ENCODE results near the gene SLC35C1.

SLC35C1 gene

DNA sequence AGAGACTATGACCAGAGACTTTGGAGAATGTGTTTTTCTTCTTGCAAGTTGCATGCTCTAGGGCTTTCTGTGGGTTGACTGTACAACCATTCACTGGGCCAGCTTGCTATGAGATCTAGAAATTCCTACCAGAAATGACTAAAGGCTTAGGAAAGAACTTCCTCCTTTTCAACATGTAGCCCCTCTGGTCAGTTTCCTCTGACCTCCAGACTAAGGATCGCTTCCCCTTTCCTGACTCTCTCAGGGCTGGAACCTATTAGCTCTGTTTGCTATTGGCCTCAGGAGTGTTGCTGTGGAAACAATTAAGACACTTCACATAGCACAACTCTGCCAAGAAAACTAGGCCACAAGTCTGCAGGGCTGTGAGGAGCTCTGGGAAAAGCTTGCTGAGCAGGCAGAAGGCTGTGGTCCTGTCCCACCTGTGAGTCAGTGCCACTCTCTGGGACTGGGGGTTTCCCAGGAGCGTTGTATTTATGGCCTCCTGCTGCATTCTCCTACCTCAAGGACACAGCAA, 53.1 kb downstream of the SLC35C1 start:
- in situ Hi-C loops (cut with HindIII; ENCODE audit: low pct_ligation_motif_present, low pct_unique_long_range_greater_than_20kb, low sequenced_read_pairs): no loop called here

GRCh38 chr11:45858751-45859398, 53.9 kb downstream of the SLC35C1 start:
- in situ Hi-C loops (cut with HindIII; ENCODE audit: low pct_ligation_motif_present, low pct_unique_long_range_greater_than_20kb, low sequenced_read_pairs): no loop called here

More for the DNA sequence above, 53.1 kb downstream of the SLC35C1 start:
- peak; percentile 32 for DNase-seq

DNA sequence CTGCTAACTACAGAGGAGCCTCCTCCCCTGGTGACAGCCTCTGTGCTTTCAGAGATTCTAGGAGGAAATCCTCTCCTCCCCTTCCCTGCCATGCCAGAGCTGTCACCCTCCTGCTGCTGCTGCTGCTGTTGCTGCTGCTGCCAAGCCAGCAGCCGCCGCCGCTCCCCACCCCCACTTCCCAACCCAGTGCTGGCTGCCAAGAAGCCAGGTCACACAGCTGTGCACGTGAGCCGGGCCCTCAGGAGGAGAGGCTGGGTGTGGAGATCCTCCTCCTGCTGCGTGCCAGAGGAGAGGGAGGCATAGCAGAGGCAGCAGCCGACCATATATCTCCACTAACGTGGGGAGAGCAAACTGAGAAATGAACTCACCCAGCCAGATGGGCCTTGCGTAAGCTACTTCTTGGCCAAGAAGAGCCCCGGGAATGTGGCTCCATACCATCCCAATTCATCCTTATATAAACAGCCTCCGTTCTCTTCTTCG, 54.8 kb downstream of the SLC35C1 start:
- in situ Hi-C loops (cut with HindIII; ENCODE audit: low pct_ligation_motif_present, low pct_unique_long_range_greater_than_20kb, low sequenced_read_pairs): no loop called here
- no peak for DNase-seq

More at GRCh38 chr11:45858751-45859398, 53.9 kb downstream of the SLC35C1 start:
- no peak for DNase-seq

GRCh38 chr11:45860348-45860747, 55.4 kb downstream of the SLC35C1 start:
- in situ Hi-C loops (cut with HindIII; ENCODE audit: low pct_ligation_motif_present, low pct_unique_long_range_greater_than_20kb, low sequenced_read_pairs): no loop called here
- no peak for DNase-seq

- in situ Hi-C loops (cut with HindIII; ENCODE audit: low pct_ligation_motif_present, low pct_unique_long_range_greater_than_20kb, low sequenced_read_pairs): no loop called here
- DNase-seq: no peak
Measured at GRCh38 chr11:45860764-45861510, 56.0 kb downstream of the SLC35C1 start.
